HG03025 (cell line): Measurements from ENCODE around the gene PIEZO2.
"Not testable (repeated sequence)": the region's sequence is repeated elsewhere in the genome, so short reads cannot be mapped to it uniquely, and the experiment has no call there.

Experiments used
- ATAC-seq: cut with Tn5 transposase; IDR thresholded peaks from one replicate; pipeline ENCODE4 v1.9.1; 2021; ENCODE audit warnings: mild to moderate bottlenecking, moderate library complexity; ENCODE audit not compliant: unreplicated experiment, low FRiP score

PIEZO2 gene

GRCh38 chr18:10936176-10937053, 213.0 kb downstream of the PIEZO2 start:
- ATAC-seq, result no peak

- no peak for ATAC-seq
Measured at GRCh38 chr18:10935588-10935987, 213.8 kb downstream of the PIEZO2 start.

GRCh38 chr18:10933648-10934047, 215.7 kb downstream of the PIEZO2 start:
- ATAC-seq, result not testable (repeated sequence)

GRCh38 chr18:10930076-10930475, 219.3 kb downstream of the PIEZO2 start:
- no peak for ATAC-seq

GRCh38 chr18:10928772-10929373, 220.5 kb downstream of the PIEZO2 start:
- ATAC-seq, result peak; percentile 45

- ATAC-seq, result peak; percentile 56
Measured at GRCh38 chr18:10928011-10928771, 221.2 kb downstream of the PIEZO2 start.

- ATAC-seq, result no peak
Measured at GRCh38 chr18:10927286-10927992, 221.9 kb downstream of the PIEZO2 start.

GRCh38 chr18:10926621-10927161, 222.7 kb downstream of the PIEZO2 start:
- no peak for ATAC-seq

- no peak for ATAC-seq
Measured at GRCh38 chr18:10924290-10924689, 225.1 kb downstream of the PIEZO2 start.

- ATAC-seq, result no peak
Measured at GRCh38 chr18:10923551-10924070, 225.8 kb downstream of the PIEZO2 start.

- no peak for ATAC-seq
Measured at GRCh38 chr18:10923141-10923540, 226.2 kb downstream of the PIEZO2 start.

- ATAC-seq, result not testable (repeated sequence)
Measured at GRCh38 chr18:10922712-10923111, 226.7 kb downstream of the PIEZO2 start.

GRCh38 chr18:10920309-10920708, 229.1 kb downstream of the PIEZO2 start:
- ATAC-seq, result not testable (repeated sequence)

GRCh38 chr18:10919851-10920250, 229.5 kb downstream of the PIEZO2 start:
- no peak for ATAC-seq

GRCh38 chr18:10916865-10917264, 232.5 kb downstream of the PIEZO2 start:
- no peak for ATAC-seq

GRCh38 chr18:10916387-10916786, 233.0 kb downstream of the PIEZO2 start:
- ATAC-seq, result no peak

- not testable (repeated sequence) for ATAC-seq
Measured at GRCh38 chr18:10915748-10916147, 233.6 kb downstream of the PIEZO2 start.

- not testable (repeated sequence) for ATAC-seq
Measured at GRCh38 chr18:10914610-10915009, 234.8 kb downstream of the PIEZO2 start.

GRCh38 chr18:10913919-10914318, 235.4 kb downstream of the PIEZO2 start:
- ATAC-seq, result no peak
